Muscle layer of duodenum (tissue), 2 donors: ENCODE measurements around the gene CLCA1.

Experiments
- H3K27ac ChIP-seq: one replicate; pipeline ENCODE4 v1.7.0; 2013; ENCODE audit warnings: mild to moderate bottlenecking, low read length
- H3K27me3 ChIP-seq: one replicate; pipeline ENCODE4 v1.7.0; 2013; ENCODE audit warnings: low read depth, mild to moderate bottlenecking, control low read depth, low read length
- H3K36me3 ChIP-seq, 2 donors: one replicate each; pipeline ENCODE4 v1.7.0; 2013; ENCODE audit warnings: low read length in 2 of 2, control low read depth in 1 of 2, mild to moderate bottlenecking in 1 of 2; ENCODE audit not compliant: insufficient read depth in 2 of 2, control insufficient read depth in 1 of 2
- H3K4me1 ChIP-seq, 2 donors: one replicate each; pipeline ENCODE4 v1.7.0; 2013; ENCODE audit warnings: low read length in 2 of 2, mild to moderate bottlenecking in 2 of 2, control low read depth in 1 of 2, moderate library complexity in 1 of 2; ENCODE audit not compliant: insufficient read depth in 2 of 2, control insufficient read depth in 1 of 2
- H3K4me3 ChIP-seq, 2 donors: one replicate each; pipeline ENCODE4 v1.7.0; 2013; ENCODE audit warnings: low read length in 2 of 2, low read depth in 1 of 2, mild to moderate bottlenecking in 1 of 2
- H3K9me3 ChIP-seq, 2 donors: one replicate each; pipeline ENCODE4 v1.7.0; 2013; ENCODE audit warnings: low read length in 2 of 2, control low read depth in 1 of 2, mild to moderate bottlenecking in 1 of 2; ENCODE audit not compliant: control insufficient read depth in 1 of 2
- donor health status: healthy.

Gene CLCA1

GRCh38 chr1:86464819-86465218, 3.9 kb upstream of the CLCA1 start:
- Histone ChIP-seq H3K4me3 (no peak overlapping the region), H3K9me3 (no peaks in the 10 kb centered on the region), H3K36me3 (no peaks in the 10 kb centered on the region), H3K27me3 (no peaks in the 10 kb centered on the region), H3K27ac (no peak overlapping the region), H3K4me1 (no peaks in the 10 kb centered on the region)

GRCh38 chr1:86466109-86466844, 2.5 kb upstream of the CLCA1 start:
- Histone ChIP-seq H3K4me1 (no peaks in the 10 kb centered on the region), H3K27ac (no peak overlapping the region), H3K9me3 (no peaks in the 10 kb centered on the region), H3K27me3 (no peaks in the 10 kb centered on the region), H3K4me3 (no peak overlapping the region), H3K36me3 (no peaks in the 10 kb centered on the region)

DNA sequence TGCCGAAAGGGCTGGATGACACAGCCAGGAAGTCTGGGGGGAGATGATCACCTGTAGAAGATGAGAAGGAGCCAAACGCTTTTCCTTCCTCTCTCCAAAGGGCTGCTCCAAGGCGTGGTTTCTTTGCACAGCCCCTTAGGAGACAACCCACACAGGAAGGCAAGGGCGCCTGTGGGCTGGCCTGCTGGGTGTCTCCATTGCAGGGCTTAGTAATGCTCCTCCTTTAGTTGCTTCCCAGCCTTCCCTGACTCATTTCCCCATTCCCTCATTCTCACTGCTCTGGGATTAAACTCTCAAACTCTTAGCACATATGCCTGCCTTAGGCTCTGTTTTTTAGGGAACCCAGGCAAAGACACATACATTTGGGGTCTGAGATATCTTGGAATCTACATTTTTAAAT, 1.7 kb upstream of the CLCA1 start:
- Histone ChIP-seq H3K4me3 (no peak overlapping the region), H3K36me3 (no peaks in the 10 kb centered on the region), H3K27me3 (no peaks in the 10 kb centered on the region), H3K4me1 (no peaks in the 10 kb centered on the region), H3K27ac (no peak overlapping the region), H3K9me3 (no peaks in the 10 kb centered on the region)

DNA sequence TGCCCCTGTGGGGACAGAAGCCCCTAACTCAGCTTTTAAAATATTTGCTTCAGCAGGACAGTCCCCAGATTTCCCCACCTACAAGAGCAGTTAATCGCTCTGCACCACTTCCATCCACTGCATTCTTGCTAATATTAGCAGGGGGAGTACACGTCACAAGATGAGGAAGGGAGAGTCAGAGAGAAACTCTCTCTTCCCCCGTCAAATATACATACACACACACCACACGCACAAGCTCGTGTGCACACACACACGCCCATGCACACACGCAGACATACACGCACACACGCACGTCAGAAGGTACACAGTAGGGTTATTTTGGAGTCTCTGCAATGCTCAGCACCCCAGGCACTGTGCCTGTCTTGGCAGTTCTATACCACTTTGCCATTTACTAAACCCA, 2.1 kb downstream of the CLCA1 start:
- H3K27me3 ChIP-seq: no peaks in the 10 kb centered on the region
- H3K27ac ChIP-seq: no peak overlapping the region
- H3K4me3 ChIP-seq: no peak overlapping the region
- no peaks in the 10 kb centered on the region for H3K36me3 ChIP-seq
- H3K9me3 ChIP-seq: no peaks in the 10 kb centered on the region
- no peaks in the 10 kb centered on the region for H3K4me1 ChIP-seq

DNA sequence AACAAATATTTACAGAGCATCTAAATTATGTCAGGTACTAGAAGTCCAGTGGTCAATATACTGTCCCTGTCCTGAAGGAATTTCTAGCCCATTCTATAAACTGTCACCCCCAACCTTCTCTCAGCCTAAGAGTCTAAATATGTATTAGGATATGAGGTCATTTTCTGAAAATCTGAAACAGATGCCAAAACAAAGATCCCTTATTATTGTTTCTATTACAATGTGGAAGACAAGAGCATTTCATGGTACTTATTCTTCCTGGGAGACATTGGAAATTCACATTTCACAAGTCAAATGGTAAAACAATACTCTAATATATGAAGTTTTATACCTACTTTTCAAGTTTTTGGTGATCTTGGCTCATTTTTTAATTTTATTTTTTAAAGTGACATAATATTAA, 2.6 kb downstream of the CLCA1 start:
- no peak overlapping the region for H3K4me3 ChIP-seq
- H3K27me3 ChIP-seq: no peaks in the 10 kb centered on the region
- no peaks in the 10 kb centered on the region for H3K9me3 ChIP-seq
- H3K27ac ChIP-seq: no peak overlapping the region
- no peaks in the 10 kb centered on the region for H3K36me3 ChIP-seq
- H3K4me1 ChIP-seq: no peaks in the 10 kb centered on the region

- Histone ChIP-seq H3K27me3 (no peaks in the 10 kb centered on the region), H3K36me3 (no peaks in the 10 kb centered on the region), H3K27ac (no peak overlapping the region), H3K9me3 (no peaks in the 10 kb centered on the region), H3K4me3 (no peak overlapping the region), H3K4me1 (no peaks in the 10 kb centered on the region)
Observed at GRCh38 chr1:86472152-86472551, 3.4 kb downstream of the CLCA1 start.

DNA sequence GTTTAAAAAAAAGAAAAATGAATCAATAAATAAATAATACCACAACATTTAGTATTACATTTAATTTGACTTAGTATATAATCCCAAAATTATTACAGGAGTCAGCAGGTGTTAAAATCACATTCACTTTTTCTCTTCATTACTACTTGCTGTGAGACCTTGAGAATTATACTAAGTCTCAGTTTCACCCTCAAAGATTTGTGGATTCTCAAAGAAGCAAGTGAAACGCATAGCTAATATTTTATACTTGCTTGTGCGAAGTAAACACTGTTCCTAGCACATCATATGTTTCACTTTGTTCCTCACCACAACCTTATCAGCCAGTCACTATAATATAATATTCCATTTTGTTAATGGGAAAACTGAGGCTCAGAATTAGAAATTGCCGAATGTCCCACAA, 4.0 kb downstream of the CLCA1 start:
- no peaks in the 10 kb centered on the region for H3K9me3 ChIP-seq
- H3K27me3 ChIP-seq: no peaks in the 10 kb centered on the region
- no peak overlapping the region for H3K4me3 ChIP-seq
- no peaks in the 10 kb centered on the region for H3K36me3 ChIP-seq
- no peak overlapping the region for H3K27ac ChIP-seq
- H3K4me1 ChIP-seq: no peaks in the 10 kb centered on the region

GRCh38 chr1:86477256-86477655, 8.5 kb downstream of the CLCA1 start:
- Histone ChIP-seq H3K27ac (no peak overlapping the region), H3K9me3 (no peaks in the 10 kb centered on the region), H3K4me1 (no peaks in the 10 kb centered on the region), H3K36me3 (no peaks in the 10 kb centered on the region), H3K27me3 (no peaks in the 10 kb centered on the region), H3K4me3 (no peak overlapping the region)

DNA sequence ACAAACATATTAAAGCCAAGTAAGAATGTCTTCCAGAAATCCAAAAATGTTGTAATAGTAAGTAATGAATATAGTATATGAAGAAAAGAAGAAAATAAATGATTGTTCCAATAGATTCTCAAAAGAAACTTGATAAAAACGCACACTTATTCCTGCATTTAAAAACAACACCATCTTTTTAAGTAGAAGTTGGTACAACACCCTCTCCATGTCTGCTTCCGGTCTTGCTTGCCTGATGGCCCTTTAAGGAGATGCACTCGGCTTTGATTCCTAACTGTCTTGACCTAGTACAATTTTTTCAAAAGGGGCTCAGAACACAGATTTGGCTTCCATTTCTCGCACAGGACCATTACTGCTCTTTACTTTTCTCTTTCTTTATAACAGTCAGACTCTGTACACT, 9.0 kb downstream of the CLCA1 start:
- no peaks in the 10 kb centered on the region for H3K4me1 ChIP-seq
- no peak overlapping the region for H3K27ac ChIP-seq
- no peaks in the 10 kb centered on the region for H3K27me3 ChIP-seq
- H3K9me3 ChIP-seq: no peaks in the 10 kb centered on the region
- H3K4me3 ChIP-seq: no peak overlapping the region
- no peaks in the 10 kb centered on the region for H3K36me3 ChIP-seq

GRCh38 chr1:86478416-86479156, 9.9 kb downstream of the CLCA1 start:
- Histone ChIP-seq H3K4me3 (no peak overlapping the region), H3K27ac (no peak overlapping the region)

GRCh38 chr1:86481966-86482365, 13.2 kb downstream of the CLCA1 start:
- no peak overlapping the region for H3K27ac ChIP-seq
- no peaks in the 10 kb centered on the region for H3K4me1 ChIP-seq
- no peaks in the 10 kb centered on the region for H3K36me3 ChIP-seq
- H3K4me3 ChIP-seq: no peak overlapping the region
- H3K9me3 ChIP-seq: no peaks in the 10 kb centered on the region
- no peaks in the 10 kb centered on the region for H3K27me3 ChIP-seq

More at GRCh38 chr1:86478416-86479156, 9.9 kb downstream of the CLCA1 start:
- H3K4me1 ChIP-seq: no peaks in the 10 kb centered on the region
- H3K27me3 ChIP-seq: no peaks in the 10 kb centered on the region
- no peaks in the 10 kb centered on the region for H3K36me3 ChIP-seq
- H3K9me3 ChIP-seq: no peaks in the 10 kb centered on the region
